ENCODE measurements around the gene NAALADL2. TPM values are rescaled to one million over a fixed set of nuclear protein-coding genes. Genes with fewer than 3 reads are reported as not detected.

Gene NAALADL2
- 10 to 100 TPM; 18.4 to 43.9 (median 20.8) TPM for total RNA-seq
- long read RNA-seq, donor 1, partial matches to known transcripts = 2 of 4 reads
- long read RNA-seq, donor 1, other reads (novel, unspliced or antisense) = 1 of 4 reads
- long read RNA-seq, donor 2, partial matches to known transcripts = 1 of 3 reads
- long read RNA-seq, donor 2, other reads (novel, unspliced or antisense) = 2 of 3 reads

- Histone ChIP-seq H3K4me3 (no peak within 1 kb of the TSS), H3K4me1 (ENCODE audit: low read depth) (peaks cover 7% of the 10 kb centered on the region), H3K9me3 (no peaks in the 10 kb centered on the region), H3K36me3 (ENCODE audit: low read depth) (no peaks in the 10 kb centered on the region)
- intact Hi-C loops (cut with DNase I, micrococcal nuclease) = no loop called here
- TF ChIP-seq CTCF (IDR thresholded peaks at IDR 0.05) = no peak
- ATAC-seq = peak; percentile 86
- DNase-seq = peak in 1 of 3 donors; percentile 41
Measured at GRCh38 chr3:174859114-174859735, at the start of gene NAALADL2. Gene NAALADL2, plus strand, starts transcription at chr3:174859334.

- no peak for TF ChIP-seq CTCF (IDR thresholded peaks at IDR 0.05)
- intact Hi-C loops (cut with DNase I, micrococcal nuclease) = no loop called here
- no peaks in the 10 kb centered on the region for H3K36me3 ChIP-seq (ENCODE audit: low read depth)
- DNase-seq = peak in 1 of 3 donors; percentile 57
- H3K9me3 ChIP-seq = no peaks in the 10 kb centered on the region
- ATAC-seq = peak; percentile 89
- H3K4me3 ChIP-seq = no peak overlapping the region
- H3K4me1 ChIP-seq (ENCODE audit: low read depth) = no peaks in the 10 kb centered on the region
Measured at GRCh38 chr3:174810254-174810653, 48.9 kb upstream of the NAALADL2 start.

DNA sequence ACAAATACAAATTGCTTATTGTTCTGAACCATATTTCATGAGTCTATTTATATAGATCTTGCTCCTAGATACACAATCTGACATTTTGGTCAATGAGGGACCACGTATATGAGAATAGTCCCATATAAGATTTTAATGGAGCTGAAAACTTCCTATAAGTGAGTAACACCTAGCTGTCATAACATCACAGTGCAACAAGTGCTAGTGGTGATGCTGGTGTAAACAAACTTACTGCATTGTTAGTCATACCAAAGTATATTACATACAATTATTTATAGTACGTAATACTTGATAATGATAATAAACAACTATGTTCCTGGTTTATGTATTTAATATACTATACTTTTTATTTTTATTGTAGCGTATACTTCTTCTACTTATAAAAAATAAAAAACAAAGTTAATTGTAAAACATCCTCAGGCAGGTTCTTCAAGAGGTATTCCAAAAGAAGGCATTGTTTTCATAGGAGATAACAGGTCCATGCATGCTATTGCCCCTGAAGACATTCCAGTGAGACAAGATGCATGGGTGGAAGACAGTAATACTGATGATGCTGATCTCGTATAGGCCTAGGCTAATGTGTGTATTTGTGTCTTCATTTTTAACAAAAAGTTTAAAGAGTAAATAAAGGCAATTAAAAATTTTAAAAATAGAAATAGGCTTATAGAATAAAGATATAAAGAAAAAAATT lies 46.8 kb upstream of the NAALADL2 start:
- intact Hi-C loops (cut with DNase I, micrococcal nuclease) = no loop called here
- Histone ChIP-seq H3K36me3 (ENCODE audit: low read depth) (no peaks in the 10 kb centered on the region), H3K9me3 (no peaks in the 10 kb centered on the region), H3K4me1 (ENCODE audit: low read depth) (no peaks in the 10 kb centered on the region), H3K4me3 (no peak overlapping the region)
- no peak for TF ChIP-seq CTCF (IDR thresholded peaks at IDR 0.05)
- ATAC-seq (no peak), DNase-seq (no peak)

GRCh38 chr3:174815750-174816149 lies 43.4 kb upstream of the NAALADL2 start:
- DNase-seq (no peak), ATAC-seq (no peak)
- H3K36me3 ChIP-seq (ENCODE audit: low read depth) = no peaks in the 10 kb centered on the region
- H3K4me1 ChIP-seq (ENCODE audit: low read depth) = no peaks in the 10 kb centered on the region
- no peak for TF ChIP-seq CTCF (IDR thresholded peaks at IDR 0.05)
- no peak overlapping the region for H3K4me3 ChIP-seq
- intact Hi-C loops (cut with DNase I, micrococcal nuclease) = no loop called here
- no peaks in the 10 kb centered on the region for H3K9me3 ChIP-seq

- Histone ChIP-seq H3K4me3 (no peak overlapping the region), H3K36me3 (ENCODE audit: low read depth) (no peaks in the 10 kb centered on the region), H3K4me1 (ENCODE audit: low read depth) (no peaks in the 10 kb centered on the region), H3K9me3 (no peaks in the 10 kb centered on the region)
- intact Hi-C loops (cut with DNase I, micrococcal nuclease) = no loop called here
- DNase-seq = no peak
- no peak for TF ChIP-seq CTCF (IDR thresholded peaks at IDR 0.05)
- ATAC-seq = no peak
Measured at GRCh38 chr3:174820885-174821284, 38.2 kb upstream of the NAALADL2 start.

All from mucosa of descending colon (tissue), 3 donors.